Forelimb muscle (tissue), 1 donor: ENCODE results near the gene CABP2. TPM values are rescaled to one million over a fixed set of nuclear protein-coding genes. Genes with fewer than 3 reads are reported as not detected.

Experiments used
- DNase-seq: peaks from one replicate; pipeline ENCODE4 v3.0.0-alpha.2; 2013; ENCODE audit warnings: low read depth
- polyA plus RNA-seq: library from polyadenylated mRNA; unstranded; fragments of 120-200 nt; gene quantifications from one replicate; pipeline ENCODE4 v1.2.1, GENCODE V29; 2013; ENCODE audit not compliant: insufficient read length

The CABP2 gene
- polyA plus RNA-seq, 1 donor, result not detected

DNA sequence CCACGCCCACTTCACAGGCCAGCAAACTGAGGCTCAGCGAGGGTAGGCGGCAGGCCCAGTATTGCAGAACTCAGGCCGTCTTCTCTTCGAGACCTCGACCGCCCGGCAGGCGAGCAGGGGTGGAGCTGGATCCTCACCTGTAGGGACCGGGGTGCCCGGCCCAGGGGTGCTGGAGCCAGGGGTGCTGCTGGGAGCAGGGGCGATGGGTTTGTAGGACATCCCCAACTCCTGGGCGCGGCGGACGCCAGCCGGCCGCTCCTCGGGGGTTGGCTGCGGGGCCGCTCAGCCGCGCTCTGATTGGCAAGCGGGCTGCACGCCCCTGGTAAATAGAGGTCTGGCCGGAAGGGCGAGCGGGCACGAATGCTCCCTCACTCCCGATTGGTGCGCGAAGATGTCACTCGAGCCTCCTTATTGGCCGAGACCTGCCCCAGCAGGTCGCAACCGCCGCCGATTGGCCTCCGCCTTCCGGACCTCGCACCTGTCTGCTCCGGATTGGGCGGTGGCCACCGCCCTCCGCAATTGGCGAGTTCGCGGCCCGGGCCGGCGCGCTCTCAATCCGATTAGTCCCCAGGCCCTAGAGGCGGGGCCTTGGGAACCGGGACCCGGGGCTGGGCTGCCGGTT is 15.3 kb downstream of the CABP2 start, which contains the start of gene CDK2AP2:
Gene CDK2AP2, minus strand, starts transcription at position 299 of the 622 bp plus-strand sequence. Its CDS starts 80 bp downstream, at position 219.
- DNase-seq, result peak; percentile 90

DNA sequence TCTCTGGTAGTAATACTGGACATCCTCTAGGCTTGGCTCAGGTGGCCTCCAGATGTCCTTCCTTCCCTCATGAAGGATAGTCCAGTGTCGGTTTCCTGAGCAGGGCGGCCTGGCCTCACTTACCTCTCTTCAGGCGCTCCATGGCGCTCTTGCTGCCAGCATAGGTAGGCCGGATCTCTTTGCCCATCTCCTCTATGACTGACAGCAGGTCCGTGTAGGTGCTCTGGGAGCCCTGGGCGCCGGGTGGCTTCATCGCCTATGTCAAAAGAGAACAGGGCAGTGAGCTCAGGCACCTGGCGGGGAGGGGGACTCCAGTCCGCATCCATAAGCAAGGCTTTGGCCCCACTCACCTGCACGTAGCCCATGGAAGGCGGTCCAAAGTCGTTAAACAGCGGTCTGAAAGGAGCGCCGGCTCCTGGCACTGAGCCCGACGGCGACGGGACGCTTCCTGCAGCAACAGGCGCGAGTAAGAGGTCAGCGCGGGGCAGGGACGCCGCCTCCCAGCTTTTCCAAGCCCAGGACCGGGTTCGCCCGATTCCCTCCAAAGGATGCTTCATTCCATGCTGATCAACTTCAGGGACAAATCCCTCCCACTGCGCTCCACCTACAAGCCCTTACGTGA is 15.9 kb downstream of the CABP2 start:
- DNase-seq, result no peak

DNA sequence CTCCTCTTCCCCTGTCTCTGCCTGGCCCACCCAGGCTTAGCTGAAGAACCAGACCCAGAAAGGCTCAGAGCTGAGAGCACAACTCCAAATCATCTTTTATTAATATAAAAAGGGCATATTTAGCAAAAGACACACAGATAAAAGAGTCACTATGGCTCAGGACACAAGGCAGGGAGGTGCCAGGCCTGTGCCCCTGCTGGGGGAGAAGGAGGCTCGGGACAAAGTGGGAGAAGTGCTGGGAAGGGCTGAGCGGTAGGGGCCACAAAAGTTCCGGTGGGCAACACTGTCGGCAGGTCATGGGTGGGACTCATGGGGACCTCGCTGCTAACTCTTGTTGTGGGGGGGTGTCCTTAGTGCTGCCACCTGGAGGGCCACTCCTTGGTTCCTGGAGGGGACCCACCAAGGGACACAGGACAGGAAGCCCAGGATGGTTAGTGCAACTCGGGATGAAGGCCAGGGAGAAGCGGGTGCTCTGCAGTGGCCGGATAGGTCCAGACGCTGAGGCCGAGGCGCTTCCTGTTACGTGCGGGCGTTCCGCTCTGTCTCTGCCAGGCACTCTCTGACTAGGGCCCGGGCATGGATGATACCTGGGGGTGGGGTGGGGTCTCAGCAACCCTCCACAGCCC is 16.7 kb downstream of the CABP2 start:
- DNase-seq, result no peak

DNA sequence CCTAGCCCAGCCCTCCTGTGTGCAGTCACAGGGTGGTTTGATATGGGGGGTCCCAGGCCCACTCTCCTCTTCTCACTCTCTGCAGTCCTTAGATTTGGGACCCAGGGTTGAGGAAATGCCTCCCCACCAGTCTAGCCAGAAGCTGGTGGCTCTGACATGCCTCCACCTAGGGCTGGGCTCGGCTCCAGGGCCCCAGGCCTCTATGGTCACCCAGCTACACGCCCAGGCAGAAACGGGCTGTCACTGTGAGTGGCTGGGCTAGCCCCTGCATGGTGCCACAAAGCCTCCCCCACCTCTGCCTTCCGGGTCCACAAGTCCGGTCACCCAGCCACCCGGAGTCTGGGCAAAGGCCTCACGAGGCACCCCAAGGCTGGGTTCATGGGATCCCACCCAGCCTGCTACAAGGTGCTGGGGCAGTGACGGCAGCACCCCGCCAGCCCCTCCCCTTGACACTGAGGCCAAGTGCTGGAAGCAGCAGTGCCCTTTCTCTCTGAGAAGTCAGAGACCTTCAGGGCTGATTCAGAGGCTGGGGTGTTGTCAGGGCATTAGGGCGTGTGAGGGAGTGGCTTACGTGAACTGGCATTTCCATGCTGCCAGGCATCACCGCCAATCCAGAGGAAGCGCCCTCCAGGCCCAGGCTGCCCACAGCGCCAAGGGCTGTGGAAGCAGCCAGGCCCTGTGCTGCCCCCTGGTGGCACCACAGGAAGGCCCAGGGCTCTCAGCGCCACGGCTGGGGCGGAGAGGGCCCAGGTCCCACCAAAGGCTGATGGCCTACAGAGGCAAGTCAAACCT is 17.4 kb downstream of the CABP2 start:
- peak; percentile 44 for DNase-seq

DNA sequence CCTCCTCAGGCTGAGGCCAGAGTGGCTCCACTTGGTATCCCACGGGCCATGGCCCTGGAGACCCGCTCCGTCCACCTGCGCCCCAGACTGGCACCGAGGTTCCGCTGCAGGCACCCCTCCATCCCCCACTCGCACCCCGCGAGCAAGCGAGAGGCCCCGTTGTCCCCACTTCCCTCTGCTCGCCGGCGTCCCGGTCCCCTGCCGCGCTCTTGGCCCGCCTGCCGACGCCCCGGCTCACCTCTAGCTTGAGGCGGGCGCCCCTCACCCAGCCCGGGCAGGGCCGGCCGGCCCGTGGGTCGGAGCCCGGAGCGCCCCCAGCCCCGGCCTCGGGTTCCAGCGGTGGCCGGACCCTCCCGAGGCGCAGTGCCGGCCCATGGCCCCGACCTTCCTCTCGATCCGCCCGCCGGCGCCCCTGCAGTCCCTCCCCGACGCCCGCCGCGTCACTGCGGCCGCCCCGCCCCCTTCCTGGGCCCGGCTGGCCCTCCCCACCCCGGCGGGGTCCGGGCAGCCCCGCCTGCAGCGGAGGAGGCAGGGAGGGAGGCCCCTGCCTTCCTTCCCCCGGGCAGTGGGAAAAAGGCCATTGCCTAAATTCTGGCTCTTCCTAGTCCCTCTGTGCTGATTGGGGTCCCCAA is 18.2 kb downstream of the CABP2 start, which contains the start of gene PITPNM1:
Gene PITPNM1, minus strand, starts transcription at position 414 of the 632 bp plus-strand sequence. CDS start 1,183 bp downstream, outside the sequence.
- DNase-seq, result no peak

DNA sequence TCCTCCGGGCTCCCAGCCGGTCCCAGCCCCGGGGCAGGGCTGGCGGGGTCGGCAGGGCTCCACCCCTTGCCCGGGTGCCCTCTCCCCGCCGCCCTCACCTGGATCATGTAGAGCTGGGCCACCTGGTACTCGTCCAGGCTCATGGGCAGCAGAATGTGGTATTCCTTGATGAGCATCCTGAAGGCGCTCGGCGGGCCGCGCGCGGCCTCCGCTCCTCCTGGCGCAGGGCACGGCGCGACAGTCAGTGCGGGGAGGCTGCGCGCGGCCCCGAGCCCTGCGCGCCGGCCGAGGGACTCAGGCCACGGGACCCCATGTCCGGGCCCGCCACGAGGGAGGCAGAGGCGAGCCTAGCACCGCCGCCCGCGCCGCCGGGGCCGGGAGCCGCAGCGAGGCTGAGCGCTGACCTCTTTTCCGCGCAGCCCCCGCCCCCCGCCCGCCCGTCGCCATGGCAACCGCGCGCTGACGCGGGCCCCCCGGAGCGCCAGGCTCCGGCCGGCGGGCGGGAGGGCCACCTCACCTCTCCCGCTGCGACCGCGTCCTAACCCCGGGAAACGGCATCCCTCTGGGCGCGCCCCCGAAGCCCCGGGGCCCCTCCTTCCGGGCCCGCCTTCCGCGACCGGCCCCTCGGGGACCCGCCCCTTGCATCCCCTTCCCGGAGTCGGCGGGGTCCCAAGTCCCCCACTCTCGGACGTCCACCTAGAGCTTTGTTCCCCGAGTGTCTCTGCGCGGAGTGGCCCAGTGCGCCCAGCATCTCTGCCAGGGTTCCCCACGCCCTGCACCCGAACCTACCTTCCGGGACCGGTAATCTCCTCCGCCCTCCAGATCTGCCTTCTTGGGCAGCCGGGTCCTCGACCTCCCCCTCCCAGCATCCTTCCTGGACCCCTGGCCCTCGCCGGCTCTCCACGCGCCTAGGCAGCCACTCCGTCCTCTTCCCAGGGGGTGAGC is 19.0 kb downstream of the CABP2 start:
- DNase-seq, result no peak

DNA sequence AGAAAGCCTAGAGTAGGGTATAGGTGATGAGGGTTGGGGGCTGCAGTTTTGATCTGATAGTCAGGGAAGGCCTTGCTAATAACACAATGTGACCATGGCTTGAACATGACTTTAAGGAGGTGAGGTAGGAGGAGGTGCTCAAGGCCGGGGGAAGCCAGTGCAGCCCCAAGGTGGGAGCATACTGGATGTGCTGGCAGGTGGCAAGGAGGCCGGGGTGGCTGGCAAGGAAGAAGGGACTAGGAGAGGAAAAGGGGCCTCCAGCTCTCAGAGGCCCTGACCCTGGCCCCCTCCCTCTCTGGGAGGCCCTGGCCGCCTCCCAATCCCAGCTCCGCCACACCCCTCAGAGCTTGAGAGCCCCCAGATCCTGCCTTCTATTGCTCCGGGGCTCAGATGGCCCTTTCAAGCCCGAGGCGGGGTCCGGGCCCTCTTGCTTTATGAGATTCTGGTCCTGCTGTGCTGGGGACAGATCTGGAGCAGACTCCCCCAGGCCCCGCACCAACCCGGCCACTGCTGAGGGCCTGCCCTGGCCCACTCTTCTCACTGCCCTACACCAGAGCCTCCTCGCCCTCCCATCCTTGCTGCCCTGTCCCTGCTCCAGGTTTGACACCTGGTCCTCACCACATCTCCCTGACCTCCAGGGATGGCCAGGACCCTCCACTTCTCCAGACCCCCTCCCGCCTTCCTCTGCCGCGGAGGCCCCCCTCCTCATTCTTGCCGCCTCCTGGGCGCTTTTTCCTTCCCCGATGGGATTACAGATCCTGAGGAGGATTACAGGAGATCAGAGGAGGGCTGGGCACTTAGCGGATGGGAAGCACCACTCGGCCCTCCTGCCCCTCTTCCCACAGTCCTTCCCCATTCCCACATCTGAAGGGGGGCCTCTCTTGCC is 19.9 kb downstream of the CABP2 start:
- no peak for DNase-seq

DNA sequence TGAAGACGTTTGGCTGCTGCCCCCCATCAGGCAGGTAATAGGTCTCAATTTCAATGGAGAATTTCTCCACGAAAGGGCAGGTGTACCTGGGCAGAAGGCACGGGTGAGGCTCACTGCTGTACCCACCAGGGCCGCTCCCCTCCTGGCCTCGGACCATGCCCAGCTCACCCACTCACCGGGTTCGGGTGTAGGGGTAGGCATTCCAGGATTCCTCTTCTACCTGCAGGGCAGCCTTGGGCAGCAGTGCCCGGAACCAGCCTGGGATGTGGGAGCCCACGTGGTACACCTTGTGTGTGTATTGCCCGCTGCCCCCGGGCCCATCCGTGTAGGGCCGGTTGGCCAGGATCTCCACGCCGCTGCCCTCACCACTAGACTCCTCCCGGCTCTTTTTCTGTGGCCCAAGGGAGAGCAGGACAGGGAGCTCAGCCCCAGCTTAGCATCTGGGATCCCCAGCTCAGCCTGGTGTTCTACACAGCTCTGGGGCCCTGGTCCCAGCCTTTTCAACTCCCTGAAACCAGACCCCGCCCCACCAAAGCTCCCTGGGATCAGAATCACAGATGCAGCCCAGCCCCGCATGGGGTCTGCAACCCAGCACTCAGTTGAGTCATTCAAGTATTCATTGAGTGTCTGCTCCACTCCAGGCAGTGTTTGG is 20.8 kb downstream of the CABP2 start:
- no peak for DNase-seq

DNA sequence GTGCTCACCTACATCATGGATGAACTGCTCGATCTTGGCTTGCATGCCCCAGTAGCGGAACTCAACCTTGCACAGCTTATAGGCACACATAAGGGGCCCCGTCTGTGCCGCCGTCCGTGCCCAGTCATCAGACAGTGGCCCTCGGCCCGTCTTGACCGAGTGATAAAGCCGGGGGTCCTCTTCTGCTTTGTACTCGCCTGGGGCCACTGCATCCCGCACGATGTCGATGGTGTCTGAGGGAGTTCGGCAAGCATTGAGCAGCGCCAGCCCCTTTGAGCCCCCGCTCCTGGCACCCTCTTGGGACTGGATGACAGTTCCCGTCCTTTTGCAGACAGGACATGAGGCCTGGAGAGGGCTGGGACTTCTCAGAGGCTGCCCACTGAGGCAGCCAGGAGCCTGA is 21.4 kb downstream of the CABP2 start:
- DNase-seq, result no peak

DNA sequence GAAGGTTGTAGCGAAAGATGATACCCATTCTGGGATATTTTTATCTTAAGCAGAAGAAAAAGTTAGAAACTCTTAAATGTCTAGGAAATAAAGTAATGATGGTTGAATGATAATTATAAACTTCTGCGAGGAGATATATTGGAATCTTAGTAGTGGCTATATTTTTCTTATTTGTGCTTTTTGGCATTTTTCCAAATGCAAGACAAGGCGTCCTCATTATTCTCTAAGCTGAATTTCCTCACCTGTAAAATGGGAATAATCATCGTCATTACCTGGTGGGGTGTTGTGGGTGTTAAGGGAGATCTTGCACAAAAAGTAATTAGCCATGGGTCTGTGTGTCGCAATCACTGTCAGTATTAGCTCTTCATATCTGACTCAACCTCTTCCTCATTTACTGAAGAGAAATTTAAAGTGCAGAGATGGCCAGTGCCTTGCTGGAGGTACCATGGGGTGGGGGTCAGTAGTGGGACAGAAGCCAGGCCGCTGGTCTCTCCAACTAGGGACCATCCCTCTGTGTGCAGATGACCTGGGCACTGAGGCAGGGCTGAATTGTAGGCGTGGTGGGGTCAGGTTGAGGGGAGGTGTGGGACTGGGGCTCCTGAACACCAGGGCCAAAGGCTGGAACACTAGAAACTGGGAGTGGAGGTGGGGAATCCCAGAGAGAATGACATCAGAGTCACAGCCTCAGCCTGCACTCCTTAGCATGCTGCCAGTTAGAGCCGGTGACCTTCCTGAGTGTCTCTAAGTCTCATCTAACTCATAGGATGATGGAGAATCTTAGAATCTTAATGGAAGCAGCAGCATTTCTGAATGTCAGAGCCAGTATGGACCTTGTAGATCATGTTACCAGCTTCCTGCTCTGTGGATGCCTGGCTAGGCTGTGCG is 22.2 kb downstream of the CABP2 start:
- no peak for DNase-seq

DNA sequence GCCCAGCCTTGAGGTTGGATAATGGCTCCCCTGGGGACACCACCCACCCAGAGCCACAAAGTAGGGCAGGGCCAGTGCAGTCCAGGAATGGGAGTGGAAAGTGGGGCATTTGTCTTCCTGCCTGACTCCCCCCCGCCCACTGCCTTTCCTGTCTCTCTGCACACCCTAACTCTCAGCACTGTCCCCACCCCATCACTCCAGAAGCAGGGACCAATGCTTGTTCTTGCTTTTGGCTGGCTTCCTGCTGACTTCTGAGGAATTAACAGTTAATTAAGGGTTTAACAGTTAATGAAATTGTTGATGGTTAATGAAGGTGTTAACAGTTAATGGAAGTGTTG is 22.8 kb downstream of the CABP2 start:
- DNase-seq, result no peak

DNA sequence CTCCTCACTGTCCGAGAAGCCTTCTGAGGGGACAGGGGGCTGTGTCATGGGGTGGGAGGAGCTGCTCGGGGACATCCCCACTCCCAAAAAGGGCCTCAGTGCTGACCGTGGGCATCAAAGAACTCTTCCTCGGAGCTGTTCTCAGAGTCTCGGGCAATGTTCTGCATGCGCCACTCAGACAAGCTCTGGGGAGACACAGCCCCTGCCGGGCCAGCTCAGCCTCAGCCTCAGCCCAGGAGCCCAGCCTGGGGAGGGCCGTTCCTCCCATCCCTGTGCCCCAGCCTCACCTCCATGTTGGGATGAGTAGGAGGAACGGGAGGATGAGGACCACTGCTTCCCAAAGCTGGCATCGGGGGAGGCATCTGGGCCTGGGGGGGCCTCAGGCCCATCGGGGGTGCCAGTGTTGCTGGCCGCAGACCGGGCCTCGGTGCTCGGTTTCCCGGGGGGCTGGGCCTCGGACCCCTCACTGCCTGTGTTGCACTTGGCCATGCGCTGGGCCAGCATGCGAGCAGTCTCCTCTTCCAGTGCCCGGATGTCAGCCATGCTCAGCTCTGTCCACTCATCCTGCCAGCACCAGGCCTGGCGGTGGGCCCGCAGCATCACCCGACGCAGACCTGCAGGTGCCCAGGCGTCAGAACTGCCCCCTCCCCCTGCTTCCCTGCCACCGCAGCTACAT is 23.3 kb downstream of the CABP2 start:
- no peak for DNase-seq

DNA sequence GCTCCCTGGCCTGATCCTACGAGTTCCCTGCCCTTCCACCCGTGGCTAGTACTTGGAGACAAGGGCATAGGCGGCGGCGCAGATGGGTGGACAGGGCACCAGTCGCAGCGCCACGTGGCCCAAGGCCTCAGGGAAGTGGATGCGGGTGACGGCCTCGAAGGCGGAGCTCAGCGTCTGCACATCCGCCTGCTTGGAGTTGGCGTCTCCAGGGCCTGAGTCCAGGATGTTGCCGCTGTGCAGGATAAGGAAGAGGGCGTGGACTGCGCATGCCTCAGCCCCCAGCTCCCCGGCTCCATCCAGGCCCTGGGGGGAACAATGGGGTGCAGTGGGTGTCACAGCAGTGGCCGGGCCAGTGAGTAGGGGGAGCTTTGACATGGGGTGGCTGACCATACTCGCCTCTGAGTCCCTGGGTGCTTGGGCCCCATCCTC is 24.7 kb downstream of the CABP2 start:
- DNase-seq, result no peak

DNA sequence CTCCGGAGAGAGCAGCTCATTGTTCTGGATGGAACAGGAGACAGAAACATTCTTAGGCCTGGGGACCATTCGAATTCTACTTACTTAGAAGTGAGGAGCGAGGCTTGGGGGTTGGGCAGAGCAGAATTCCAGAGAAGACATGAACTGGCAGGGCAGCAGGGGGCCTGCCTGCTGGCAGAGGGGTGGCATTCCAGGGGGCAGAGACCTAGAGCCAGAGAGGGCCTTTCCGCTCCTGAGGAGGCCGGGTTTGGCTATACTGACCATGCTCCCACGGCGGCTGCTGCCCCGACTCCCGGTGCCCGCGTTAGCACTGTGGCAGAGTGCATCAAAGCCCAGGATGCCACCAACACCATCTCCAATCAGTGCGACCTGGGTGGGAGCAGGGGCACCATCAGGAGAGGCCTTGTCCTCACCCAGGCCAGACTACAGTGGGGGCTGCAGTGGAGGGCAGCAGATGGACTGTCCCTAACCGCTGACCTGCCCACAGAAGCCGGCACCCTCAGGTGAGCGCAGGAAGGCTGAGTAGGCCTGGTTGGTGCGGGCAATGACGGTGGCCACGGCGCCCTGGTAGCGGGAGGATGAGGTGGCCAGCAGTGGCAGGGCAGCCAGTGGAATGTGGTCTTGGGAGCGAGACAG is 25.5 kb downstream of the CABP2 start:
- no peak for DNase-seq

DNA sequence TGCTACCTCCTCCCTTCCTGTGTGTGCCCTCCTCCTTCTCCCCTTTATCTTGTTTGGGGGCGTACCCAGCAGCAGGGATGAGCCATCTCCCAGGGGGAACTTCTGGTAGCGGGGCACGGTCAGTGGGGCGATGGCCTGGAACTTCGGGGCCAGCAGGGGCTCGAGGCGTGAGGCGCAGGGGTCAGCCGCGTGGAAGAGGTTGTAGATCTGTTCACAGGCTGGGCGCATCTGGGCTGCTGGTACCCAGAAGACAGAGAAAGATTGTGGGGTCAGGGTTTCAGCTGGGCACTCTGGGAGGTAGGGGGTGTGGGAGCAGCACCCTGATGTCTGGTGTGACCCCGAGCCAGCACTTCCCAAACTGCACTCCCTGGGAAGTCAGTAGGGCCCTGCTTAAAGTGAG is 27.1 kb downstream of the CABP2 start:
- DNase-seq, result no peak

DNA sequence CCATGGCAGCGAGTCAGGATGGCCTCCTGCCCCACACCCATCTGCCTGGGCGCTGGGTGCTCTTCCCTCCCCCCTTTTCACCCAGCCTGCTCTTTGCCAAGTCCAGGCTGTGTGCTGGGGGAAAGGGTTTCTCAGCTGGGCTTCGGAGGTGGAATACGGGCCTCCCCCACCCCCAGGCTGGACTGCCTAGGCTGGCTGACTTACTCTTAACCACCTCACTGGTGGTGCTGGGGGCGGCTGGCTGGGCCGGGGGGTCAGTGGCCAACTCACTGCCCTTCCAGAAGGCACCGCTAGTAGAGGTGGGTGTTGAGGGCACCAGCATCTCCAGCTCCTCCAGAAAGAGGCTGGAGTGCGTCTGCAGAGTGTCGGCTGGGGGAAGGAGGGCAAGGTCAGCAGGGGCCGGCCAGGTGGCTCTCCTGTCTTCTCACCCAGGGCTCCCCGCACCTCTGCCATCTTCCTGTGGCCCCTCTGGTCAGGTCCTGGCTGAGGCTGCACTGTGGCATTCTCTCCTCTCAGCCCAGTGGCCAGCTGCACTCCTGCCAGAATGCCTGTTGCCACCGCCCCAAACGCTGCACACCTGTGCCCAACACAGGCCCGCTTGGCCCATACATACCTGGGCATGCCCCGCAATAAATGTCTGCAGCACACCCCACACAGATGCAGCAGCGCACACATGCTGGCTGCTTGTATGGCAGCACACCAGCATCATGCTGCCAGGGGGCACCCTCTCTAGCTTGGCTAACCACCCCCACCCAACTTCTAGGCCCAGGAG is 27.8 kb downstream of the CABP2 start:
- DNase-seq, result no peak
